Parathyroid adenoma (tissue), 2 donors: ENCODE data around the gene DNAJA1.

ENCODE experiments used
- H2AFZ ChIP-seq: fragments of 300-600 bp; sonication (generic); one replicate; pipeline ENCODE4 v1.7.0; 2017; ENCODE audit warnings: antibody characterized with exemption, mild to moderate bottlenecking
- H3K27ac ChIP-seq: fragments of 300-600 bp; sonication (generic); one replicate; pipeline ENCODE4 v1.7.0; 2017
- H3K27me3 ChIP-seq: fragments of 300-600 bp; sonication (generic); one replicate; pipeline ENCODE4 v1.7.0; 2017; ENCODE audit warnings: low read length; ENCODE audit not compliant: control insufficient read depth, insufficient read depth
- H3K36me3 ChIP-seq: fragments of 300-600 bp; sonication (generic); one replicate; pipeline ENCODE4 v1.7.0; 2017; ENCODE audit warnings: low read length; ENCODE audit not compliant: control insufficient read depth, insufficient read depth
- H3K4me1 ChIP-seq: fragments of 300-600 bp; sonication (generic); one replicate; pipeline ENCODE4 v1.7.0; 2017; ENCODE audit warnings: control low read depth
- H3K4me2 ChIP-seq: fragments of 300-600 bp; sonication (generic); one replicate; pipeline ENCODE4 v1.7.0; 2017; ENCODE audit warnings: low read length
- H3K4me3 ChIP-seq: fragments of 300-600 bp; sonication (generic); one replicate; pipeline ENCODE4 v1.7.0; 2017; ENCODE audit warnings: low read depth, low read length
- H3K79me2 ChIP-seq: fragments of 300-600 bp; sonication (generic); one replicate; pipeline ENCODE4 v1.7.0; 2017; ENCODE audit warnings: control low read depth
- H3K9ac ChIP-seq: fragments of 300-600 bp; sonication (generic); one replicate; pipeline ENCODE4 v1.7.0; 2017; ENCODE audit warnings: mild to moderate bottlenecking
- H3K9me3 ChIP-seq: fragments of 300-600 bp; sonication (generic); one replicate; pipeline ENCODE4 v1.7.0; 2017; ENCODE audit warnings: low read length; ENCODE audit not compliant: control insufficient read depth
- CTCF ChIP-seq: fragments of 300-600 bp; sonication (generic); IDR thresholded peaks from one replicate; pipeline ENCODE4 v1.7.0; 2017; ENCODE audit warnings: antibody characterized with exemption, mild to moderate bottlenecking
- donor health status: primary hyperparathyroidism.

The DNAJA1 gene

GRCh38 chr9:33017283-33018041, 7.6 kb upstream of the DNAJA1 start:
- no peak overlapping the region for H3K9ac ChIP-seq
- no peak overlapping the region for H3K4me3 ChIP-seq
- H3K79me2 ChIP-seq = peaks cover 2% of the 10 kb centered on the region
- H3K4me1 ChIP-seq = no peaks in the 10 kb centered on the region
- H3K27ac ChIP-seq = no peak overlapping the region
- no peaks in the 10 kb centered on the region for H3K9me3 ChIP-seq
- no peak overlapping the region for H2AFZ ChIP-seq
- H3K4me2 ChIP-seq = no peak overlapping the region
- TF ChIP-seq CTCF = no peak
- H3K36me3 ChIP-seq = no peaks in the 10 kb centered on the region
- H3K27me3 ChIP-seq = no peaks in the 10 kb centered on the region

GRCh38 chr9:33019797-33020196, 5.3 kb upstream of the DNAJA1 start:
- H2AFZ ChIP-seq = no peak overlapping the region
- no peaks in the 10 kb centered on the region for H3K27me3 ChIP-seq
- H3K79me2 ChIP-seq = peaks cover 10% of the 10 kb centered on the region
- H3K36me3 ChIP-seq = no peaks in the 10 kb centered on the region
- TF ChIP-seq CTCF = no peak
- H3K27ac ChIP-seq = no peak overlapping the region
- no peak overlapping the region for H3K9ac ChIP-seq
- no peak overlapping the region for H3K4me2 ChIP-seq
- no peaks in the 10 kb centered on the region for H3K4me1 ChIP-seq
- no peak overlapping the region for H3K4me3 ChIP-seq
- H3K9me3 ChIP-seq = no peaks in the 10 kb centered on the region

GRCh38 chr9:33022303-33022702, 2.8 kb upstream of the DNAJA1 start:
- Histone ChIP-seq H3K4me1 (no peaks in the 10 kb centered on the region), H3K4me2 (no peak overlapping the region), H3K9ac (no peak overlapping the region), H3K27me3 (no peaks in the 10 kb centered on the region), H3K27ac (no peak overlapping the region), H3K36me3 (no peaks in the 10 kb centered on the region), H2AFZ (no peak overlapping the region), H3K9me3 (no peaks in the 10 kb centered on the region), H3K79me2 (peaks cover 20% of the 10 kb centered on the region), H3K4me3 (no peak overlapping the region)
- no peak for TF ChIP-seq CTCF

GRCh38 chr9:33022755-33023154, 2.3 kb upstream of the DNAJA1 start:
- Histone ChIP-seq H3K9me3 (no peaks in the 10 kb centered on the region), H3K4me3 (no peak overlapping the region), H2AFZ (no peak overlapping the region), H3K36me3 (no peaks in the 10 kb centered on the region), H3K4me2 (no peak overlapping the region), H3K9ac (no peak overlapping the region), H3K27me3 (no peaks in the 10 kb centered on the region), H3K4me1 (no peaks in the 10 kb centered on the region), H3K79me2 (peaks cover 24% of the 10 kb centered on the region), H3K27ac (no peak overlapping the region)
- TF ChIP-seq CTCF = no peak

GRCh38 chr9:33023661-33024060, 1.4 kb upstream of the DNAJA1 start:
- Histone ChIP-seq H3K4me3 (no peak overlapping the region), H3K4me1 (no peaks in the 10 kb centered on the region), H3K9ac (no peak overlapping the region)

More at GRCh38 chr9:33023661-33024060, 1.4 kb upstream of the DNAJA1 start:
- peak overlapping the region; percentile 3 for H3K4me2 ChIP-seq
- H3K79me2 ChIP-seq = peaks cover 22% of the 10 kb centered on the region
- TF ChIP-seq CTCF = no peak
- no peak overlapping the region for H3K27ac ChIP-seq
- H3K27me3 ChIP-seq = no peaks in the 10 kb centered on the region
- H3K36me3 ChIP-seq = no peaks in the 10 kb centered on the region
- no peak overlapping the region for H2AFZ ChIP-seq
- H3K9me3 ChIP-seq = no peaks in the 10 kb centered on the region
